ENCODE results near the gene NPW.

GRCh38 chr16:2025251-2025650 lies 5.7 kb downstream of the NPW start:
- no peak for TF ChIP-seq POLR2A (IDR thresholded peaks at IDR 0.05; ENCODE audit: low read depth)
- TF ChIP-seq, protein P1, sequence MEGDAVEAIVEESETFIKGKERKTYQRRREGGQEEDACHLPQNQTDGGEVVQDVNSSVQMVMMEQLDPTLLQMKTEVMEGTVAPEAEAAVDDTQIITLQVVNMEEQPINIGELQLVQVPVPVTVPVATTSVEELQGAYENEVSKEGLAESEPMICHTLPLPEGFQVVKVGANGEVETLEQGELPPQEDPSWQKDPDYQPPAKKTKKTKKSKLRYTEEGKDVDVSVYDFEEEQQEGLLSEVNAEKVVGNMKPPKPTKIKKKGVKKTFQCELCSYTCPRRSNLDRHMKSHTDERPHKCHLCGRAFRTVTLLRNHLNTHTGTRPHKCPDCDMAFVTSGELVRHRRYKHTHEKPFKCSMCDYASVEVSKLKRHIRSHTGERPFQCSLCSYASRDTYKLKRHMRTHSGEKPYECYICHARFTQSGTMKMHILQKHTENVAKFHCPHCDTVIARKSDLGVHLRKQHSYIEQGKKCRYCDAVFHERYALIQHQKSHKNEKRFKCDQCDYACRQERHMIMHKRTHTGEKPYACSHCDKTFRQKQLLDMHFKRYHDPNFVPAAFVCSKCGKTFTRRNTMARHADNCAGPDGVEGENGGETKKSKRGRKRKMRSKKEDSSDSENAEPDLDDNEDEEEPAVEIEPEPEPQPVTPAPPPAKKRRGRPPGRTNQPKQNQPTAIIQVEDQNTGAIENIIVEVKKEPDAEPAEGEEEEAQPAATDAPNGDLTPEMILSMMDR (IDR thresholded peaks at IDR 0.05): no peak
- TF ChIP-seq EP300 (IDR thresholded peaks at IDR 0.05): no peak
- TF ChIP-seq POLR2AphosphoS5 (IDR thresholded peaks at IDR 0.05): no peak

All from esophagus muscularis mucosa (tissue), 4 donors.